GM21737 (cell line): ENCODE data around the gene METAP1D.
"Not testable (repeated sequence)": the region's sequence is repeated elsewhere in the genome, so short reads cannot be mapped to it uniquely, and the experiment has no call there.

Experiments
- ATAC-seq: cut with Tn5 transposase; IDR thresholded peaks from one replicate; pipeline ENCODE4 v1.9.1; 2021; ENCODE audit warnings: mild to moderate bottlenecking, moderate library complexity; ENCODE audit not compliant: unreplicated experiment

METAP1D gene

GRCh38 chr2:171996021-171996420 lies 3.7 kb upstream of the METAP1D start:
- no peak for ATAC-seq

GRCh38 chr2:171997031-171997430 lies 2.7 kb upstream of the METAP1D start:
- not testable (repeated sequence) for ATAC-seq

- no peak for ATAC-seq
Observed at GRCh38 chr2:171999161-171999560, 592 bp upstream of the METAP1D start.

GRCh38 chr2:172000696-172001361 lies 1.1 kb downstream of the METAP1D start:
- no peak for ATAC-seq

GRCh38 chr2:172007372-172007771 lies 7.6 kb downstream of the METAP1D start:
- ATAC-seq = no peak

- ATAC-seq = no peak
Observed at GRCh38 chr2:172009823-172010222, 10.1 kb downstream of the METAP1D start.

GRCh38 chr2:172011812-172012575 lies 12.2 kb downstream of the METAP1D start:
- no peak for ATAC-seq

GRCh38 chr2:172012677-172013391 lies 13.1 kb downstream of the METAP1D start:
- no peak for ATAC-seq

- no peak for ATAC-seq
Observed at GRCh38 chr2:172013396-172013795, 13.6 kb downstream of the METAP1D start.

- no peak for ATAC-seq
Observed at GRCh38 chr2:172021074-172021931, 21.6 kb downstream of the METAP1D start.

- ATAC-seq = no peak
Observed at GRCh38 chr2:172021955-172022354, 22.2 kb downstream of the METAP1D start.

- ATAC-seq = no peak
Observed at GRCh38 chr2:172031536-172031935, 31.8 kb downstream of the METAP1D start.

- no peak for ATAC-seq
Observed at GRCh38 chr2:172038121-172038520, 38.4 kb downstream of the METAP1D start.

GRCh38 chr2:172038604-172039003 lies 38.9 kb downstream of the METAP1D start:
- ATAC-seq = no peak

GRCh38 chr2:172039011-172039704 lies 39.4 kb downstream of the METAP1D start:
- no peak for ATAC-seq

GRCh38 chr2:172040311-172040710 lies 40.6 kb downstream of the METAP1D start:
- ATAC-seq = no peak

GRCh38 chr2:172046080-172046678 lies 46.4 kb downstream of the METAP1D start:
- no peak for ATAC-seq

- ATAC-seq = no peak
Observed at GRCh38 chr2:172046866-172047565, 47.3 kb downstream of the METAP1D start.
